Cardiac muscle cell (in vitro differentiated cells and primary cell): ENCODE data around the gene WDR35. TPM values are rescaled to one million over a fixed set of nuclear protein-coding genes. Genes with fewer than 3 reads are reported as not detected.

Source experiments
- DNase-seq, 2 donors: peaks; one replicate each; pipeline versions ENCODE4 v3.0.0 to v3.0.0-alpha.2; 2010 to 2017; ENCODE audit warnings: low read depth in 1 of 2, low spot score in 1 of 2
- H3K27ac ChIP-seq: fragments of 200-600 bp; sonication (generic); 2 replicates; pipeline ENCODE4 v1.5.1; 2016
- H3K27me3 ChIP-seq: fragments of 200-600 bp; sonication (generic); 2 replicates; pipeline ENCODE4 v1.6.0; 2016; ENCODE audit warnings: control low read depth
- H3K36me3 ChIP-seq: fragments of 200-600 bp; sonication (generic); 2 replicates; pipeline ENCODE4 v1.5.1; 2016; ENCODE audit warnings: control low read depth
- H3K4me1 ChIP-seq: fragments of 200-600 bp; sonication (generic); 2 replicates; pipeline ENCODE4 v1.8.1; 2017; ENCODE audit warnings: low read depth, mild to moderate bottlenecking, mixed run types
- H3K4me3 ChIP-seq: fragments of 200-600 bp; sonication (generic); 2 replicates; pipeline ENCODE4 v1.5.1; 2016; ENCODE audit warnings: mild to moderate bottlenecking
- H3K9me3 ChIP-seq: fragments of 200-600 bp; sonication (generic); 2 replicates; pipeline ENCODE4 v1.5.1; 2017; ENCODE audit warnings: low read depth, mild to moderate bottlenecking, control low read depth
- CTCF ChIP-seq: IDR thresholded peaks from 2 replicates; pipeline ENCODE4 v1.5.1; 2012; ENCODE audit warnings: low read depth, mild to moderate bottlenecking, low read length
- polyA plus RNA-seq: library from polyadenylated mRNA; unstranded; fragments of >200 nt; fragmentation: Nextera tagmentation; extraction: Ambion mirVana; gene quantifications from 2 replicates; pipeline ENCODE4 v1.2.1, GENCODE V29; 2016
- total RNA-seq: library from RNA; depleted of rRNA; stranded (reverse); fragments of >200 nt; gene quantifications from 2 replicates; pipeline ENCODE4 v1.2.3, GENCODE V29; 2016

Gene WDR35
- total and polyA plus RNA-seq, 2 experiments from 2014 or later: 4.8 to 10.1 TPM

DNA sequence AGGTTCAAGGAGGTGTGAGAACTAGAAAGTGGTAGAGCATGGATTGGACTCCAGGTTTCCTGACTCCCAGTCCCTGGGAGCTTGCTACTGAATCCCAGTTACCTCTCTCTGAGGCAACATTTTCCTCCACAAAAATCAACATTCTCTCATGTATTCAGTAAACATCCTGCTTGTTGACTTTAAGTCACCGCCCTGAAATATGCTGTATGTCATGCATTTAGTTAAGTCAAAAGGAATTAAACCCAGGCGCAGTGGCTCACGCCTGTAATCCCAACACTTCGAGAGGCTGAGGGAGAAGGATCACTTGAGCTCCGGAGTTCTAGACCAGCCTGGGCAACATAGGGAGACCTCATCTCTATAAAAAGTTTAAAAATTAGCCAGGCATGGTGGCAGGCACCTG, 18.8 kb upstream of the WDR35 start:
- Histone ChIP-seq H3K36me3 (no peaks in the 10 kb centered on the region), H3K27me3 (peaks cover 16% of the 10 kb centered on the region), H3K27ac (no peak overlapping the region), H3K9me3 (no peaks in the 10 kb centered on the region), H3K4me3 (no peak overlapping the region), H3K4me1 (peaks cover 12% of the 10 kb centered on the region)
- no peak for TF ChIP-seq CTCF
- no peak for DNase-seq

DNA sequence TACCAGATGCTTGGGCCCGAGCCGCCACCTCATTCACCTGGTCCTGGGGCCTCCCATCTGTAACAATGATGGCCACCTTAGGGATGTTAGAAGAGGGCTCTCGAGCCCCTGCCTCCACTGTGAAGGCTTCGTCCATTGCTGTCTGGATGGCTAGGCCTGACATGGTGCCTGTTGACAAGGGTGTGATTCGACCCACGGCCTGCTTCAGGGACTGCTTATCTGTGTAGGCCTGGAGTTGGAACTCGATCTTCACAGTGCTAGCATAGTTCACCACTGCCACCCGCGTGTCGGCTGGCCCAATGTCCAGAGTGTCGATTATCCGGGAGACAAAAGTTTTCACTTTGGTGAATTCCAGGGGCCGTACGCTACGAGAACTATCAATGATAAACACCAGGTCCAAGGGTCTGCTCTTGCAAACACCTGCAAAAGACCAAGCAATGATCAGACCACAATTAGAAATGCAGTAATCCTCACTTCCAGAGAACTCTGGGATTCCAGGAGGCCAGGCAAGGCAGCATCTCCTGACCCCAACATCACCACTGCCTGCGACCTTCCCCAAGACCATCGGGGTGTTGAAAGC, 16.1 kb upstream of the WDR35 start:
- Histone ChIP-seq H3K4me1 (peaks cover 4% of the 10 kb centered on the region), H3K4me3 (no peak overlapping the region), H3K9me3 (no peaks in the 10 kb centered on the region), H3K36me3 (no peaks in the 10 kb centered on the region), H3K27me3 (peaks cover 2% of the 10 kb centered on the region), H3K27ac (no peak overlapping the region)
- no peak for DNase-seq
- TF ChIP-seq CTCF: no peak

GRCh38 chr2:20005067-20005627, 15.2 kb upstream of the WDR35 start:
- no peak for TF ChIP-seq CTCF
- H3K36me3 ChIP-seq: no peaks in the 10 kb centered on the region
- no peak for DNase-seq
- peak overlapping the region; percentile 36 for H3K27ac ChIP-seq
- H3K27me3 ChIP-seq: no peaks in the 10 kb centered on the region
- no peak overlapping the region for H3K4me3 ChIP-seq
- no peaks in the 10 kb centered on the region for H3K9me3 ChIP-seq
- peaks cover 4% of the 10 kb centered on the region for H3K4me1 ChIP-seq

DNA sequence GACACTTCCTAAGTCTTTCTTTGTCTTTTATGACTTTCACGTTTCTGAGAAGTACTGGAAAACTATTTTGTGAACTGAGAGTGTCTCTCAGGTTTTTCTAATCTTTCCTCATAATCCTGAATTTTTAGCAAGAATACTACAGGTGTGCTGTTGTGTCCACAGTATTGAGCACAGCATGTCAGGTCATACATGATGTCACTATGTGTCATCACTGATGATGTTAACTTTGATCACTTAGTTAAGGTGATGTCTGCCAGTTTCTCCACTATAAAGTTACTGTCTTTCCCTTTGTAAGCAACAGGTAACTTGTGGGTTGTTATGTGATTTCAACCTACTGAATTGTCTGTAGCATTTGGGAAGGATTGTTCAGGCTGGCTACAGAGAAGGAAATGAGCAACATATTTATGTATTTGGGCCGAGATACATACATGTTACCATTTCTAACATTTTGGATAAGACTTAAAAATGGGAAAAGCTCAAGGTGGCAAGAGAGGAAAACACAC, 11.5 kb upstream of the WDR35 start:
- no peak for TF ChIP-seq CTCF
- no peak for DNase-seq
- Histone ChIP-seq H3K9me3 (no peaks in the 10 kb centered on the region), H3K36me3 (no peaks in the 10 kb centered on the region), H3K27ac (no peak overlapping the region), H3K27me3 (no peaks in the 10 kb centered on the region), H3K4me1 (peaks cover 4% of the 10 kb centered on the region), H3K4me3 (no peak overlapping the region)

- Histone ChIP-seq H3K27ac (no peak overlapping the region), H3K27me3 (no peaks in the 10 kb centered on the region), H3K9me3 (no peaks in the 10 kb centered on the region), H3K4me1 (peaks cover 4% of the 10 kb centered on the region), H3K4me3 (no peak overlapping the region), H3K36me3 (no peaks in the 10 kb centered on the region)
- no peak for TF ChIP-seq CTCF
- DNase-seq: no peak
Observed at GRCh38 chr2:19993731-19994130, 3.8 kb upstream of the WDR35 start.
